Lung (tissue), 12 donors: Measurements from ENCODE around the gene GRIN3B. TPM values are rescaled to one million over a fixed set of nuclear protein-coding genes. Genes with fewer than 3 reads are reported as not detected.

Experiments
- ATAC-seq: fragments of 200-7000 bp; cut with Tn5 transposase; one replicate; pipeline ENCODE4 v1.9.1; 2020; ENCODE audit warnings: moderate number of reproducible peaks; ENCODE audit not compliant: insufficient read depth, low FRiP score
- DNase-seq, 3 donors: peaks; one replicate each; pipeline ENCODE4 v3.0.0-alpha.2; 2013 to 2017
- H3K27ac ChIP-seq, 2 donors: one replicate each; pipeline ENCODE4 v1.5.1; 2013; ENCODE audit warnings: mild to moderate bottlenecking in 2 of 2, moderate library complexity in 2 of 2, control low read depth in 1 of 2, inconsistent platforms in 1 of 2, low read depth in 1 of 2, low read length in 1 of 2
- H3K27me3 ChIP-seq, 3 donors: one replicate each; pipeline ENCODE4 v1.5.1; 2013; ENCODE audit warnings: low read length in 2 of 3; ENCODE audit not compliant: control insufficient read depth in 3 of 3, insufficient read depth in 3 of 3
- H3K36me3 ChIP-seq, 4 donors: one replicate each; pipeline ENCODE4 v1.5.1; 2013; ENCODE audit warnings: low read length in 4 of 4, mild to moderate bottlenecking in 1 of 4, moderate library complexity in 1 of 4; ENCODE audit not compliant: control insufficient read depth in 4 of 4, insufficient read depth in 4 of 4
- H3K4me1 ChIP-seq, 5 donors: one replicate each; pipeline ENCODE4 v1.5.1; 2013; ENCODE audit warnings: low read length in 5 of 5, mild to moderate bottlenecking in 2 of 5, moderate library complexity in 1 of 5; ENCODE audit not compliant: control insufficient read depth in 5 of 5, insufficient read depth in 5 of 5
- H3K4me3 ChIP-seq: one replicate; pipeline ENCODE4 v1.5.1; 2013; ENCODE audit warnings: mild to moderate bottlenecking, control low read depth, moderate library complexity
- H3K9ac ChIP-seq, 2 donors: one replicate each; pipeline ENCODE4 v1.5.1; 2013; ENCODE audit warnings: low read length in 2 of 2, control low read depth in 1 of 2; ENCODE audit not compliant: insufficient read depth in 1 of 2
- H3K9me3 ChIP-seq, 4 donors: one replicate each; pipeline ENCODE4 v1.5.1; 2013; ENCODE audit warnings: low read length in 3 of 4, mild to moderate bottlenecking in 1 of 4, moderate library complexity in 1 of 4; ENCODE audit not compliant: control insufficient read depth in 4 of 4, insufficient read depth in 3 of 4
- CTCF ChIP-seq: IDR thresholded peaks from 2 replicates; pipeline ENCODE4 v1.5.1; 2012; ENCODE audit warnings: mild to moderate bottlenecking; ENCODE audit errors: control extremely low read depth, extremely low read depth
- WGBS, 2 donors: extraction: QIAGEN DNeasy Blood & Tissue Kit; methylation state at CpG; one replicate each; pipeline ENCODE4 v1.1.7; 2013; 5-methylcytosine and 5-hydroxymethylcytosine counted together
- polyA plus RNA-seq, 2 donors: library from polyadenylated mRNA; stranded (reverse); fragments of 200-250 nt; gene quantifications; one replicate each; pipeline ENCODE4 v1.2.1, GENCODE V29; 2013
- total RNA-seq, 2 donors: library from RNA; depleted of rRNA in 1 of 2; stranded (reverse); fragments of >200 nt in 1 of 2; gene quantifications; one replicate each; pipeline ENCODE4 v1.2.1, GENCODE V29; 2014 to 2021
- donor health status: control.
- donor health status: control.
- donor health status: Bipolar disorder and iron deficiency.
- donor health status: healthy.
- donor health status: DM: yes; HTN: yes; CAD: no.

The GRIN3B gene
- total and polyA plus RNA-seq, 4 donors = 1.3 to 11.6 (median 2.4) TPM

- peaks cover 0 to 9% (median 2%) of the 10 kb centered on the region in 4 donors for H3K9me3 ChIP-seq
- ATAC-seq = no peak
- DNase-seq = no peak
- no peak overlapping the region for H3K27ac ChIP-seq
- TF ChIP-seq CTCF = no peak
- WGBS, 2 donors = 86 to 89% methylated on average over 29 of the region's 29 CpGs
- H3K27me3 ChIP-seq = no peaks in the 10 kb centered on the region
- H3K4me3 ChIP-seq = no peak overlapping the region
- H3K9ac ChIP-seq = no peak overlapping the region
- H3K36me3 ChIP-seq = peaks cover 3 to 15% (median 13%) of the 10 kb centered on the region in 4 donors
- no peaks in the 10 kb centered on the region for H3K4me1 ChIP-seq
These were observed 26.3 kb upstream of the GRIN3B start for GRCh38 chr19:973726-974563.

DNA sequence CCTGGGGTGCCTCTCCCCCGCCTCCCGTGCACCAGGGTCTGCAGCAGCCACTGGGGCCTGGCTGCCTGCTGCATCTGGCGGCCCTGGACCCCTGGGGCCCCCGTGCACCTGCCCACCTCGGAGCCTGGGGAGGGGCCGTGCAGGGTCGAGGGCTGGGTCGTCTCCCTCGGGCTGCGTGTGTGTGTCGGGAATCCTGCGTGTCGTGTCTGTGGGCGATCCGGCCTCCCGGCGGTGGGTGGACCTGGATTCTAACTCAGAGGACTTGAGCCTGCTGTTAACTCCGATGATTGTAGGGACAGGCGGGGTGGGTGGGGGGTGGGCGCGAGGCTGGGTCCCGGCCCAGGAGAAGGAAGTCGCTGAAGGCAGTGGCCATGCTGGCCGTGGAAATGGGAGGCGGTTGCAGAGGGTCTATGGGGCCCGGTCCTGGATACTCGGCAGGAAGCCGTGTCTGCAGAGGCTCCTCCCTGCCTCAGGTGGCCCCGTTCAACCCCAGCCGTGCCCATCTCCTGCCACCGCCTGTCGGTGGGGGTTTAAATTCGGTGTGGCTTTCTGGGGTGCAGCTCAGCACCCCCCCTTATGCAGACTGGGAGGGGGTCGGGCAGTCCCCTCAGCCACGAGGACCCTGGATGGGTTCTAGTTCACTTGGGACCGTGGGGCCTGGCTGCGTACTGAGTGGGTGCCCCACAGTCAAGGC is 25.5 kb upstream of the GRIN3B start:
- no peak overlapping the region for H3K9ac ChIP-seq
- H3K27ac ChIP-seq = no peak overlapping the region
- no peak for TF ChIP-seq CTCF
- WGBS, 2 donors = 82 to 84% methylated on average over 35 to 37 of the region's 37 CpGs
- H3K36me3 ChIP-seq = peaks cover 3 to 14% (median 13%) of the 10 kb centered on the region in 4 donors
- ATAC-seq = no peak
- DNase-seq = no peak
- H3K27me3 ChIP-seq = no peaks in the 10 kb centered on the region
- no peak overlapping the region for H3K4me3 ChIP-seq
- peaks cover 0 to 9% (median 2%) of the 10 kb centered on the region in 4 donors for H3K9me3 ChIP-seq
- H3K4me1 ChIP-seq = peaks cover 0 to 5% (median 0%) of the 10 kb centered on the region in 5 donors

DNA sequence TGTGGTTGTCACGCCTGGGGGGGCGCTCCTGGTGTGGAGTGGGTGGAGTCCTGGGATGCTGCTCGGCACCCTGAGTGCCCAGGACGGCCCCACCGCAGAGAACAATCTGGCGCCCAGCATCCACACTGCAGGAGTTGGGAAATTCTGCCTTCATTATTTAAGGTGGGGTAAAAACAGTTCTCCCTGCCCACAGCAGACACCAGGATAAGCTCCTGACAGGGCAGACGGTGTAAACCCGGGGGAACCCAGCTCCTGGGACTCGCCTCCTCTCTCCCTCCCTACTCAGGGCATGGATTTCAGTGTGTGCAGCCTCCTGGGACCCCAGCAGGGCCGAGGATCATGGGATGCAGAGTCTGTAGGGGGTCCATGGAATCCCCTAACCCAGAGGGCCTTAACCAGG is 23.7 kb upstream of the GRIN3B start:
- peaks cover 0 to 2% (median 0%) of the 10 kb centered on the region in 4 donors for H3K9me3 ChIP-seq
- 83 to 85% methylated on average over 10 of the region's 10 CpGs for WGBS, 2 donors
- H3K36me3 ChIP-seq = peaks cover 0 to 7% (median 3%) of the 10 kb centered on the region in 4 donors
- H3K27ac ChIP-seq = no peak overlapping the region
- no peak overlapping the region for H3K4me3 ChIP-seq
- peaks cover 0 to 14% (median 5%) of the 10 kb centered on the region in 5 donors for H3K4me1 ChIP-seq
- no peak for ATAC-seq
- no peak for TF ChIP-seq CTCF
- DNase-seq = no peak
- H3K9ac ChIP-seq = no peak overlapping the region
- no peaks in the 10 kb centered on the region for H3K27me3 ChIP-seq
